ENCODE data around the gene KIAA2012. TPM values are rescaled to one million over a fixed set of nuclear protein-coding genes. Genes with fewer than 3 reads are reported as not detected.
A peak's percentile ranks its signal among the peaks of the same experiment; 100 is the strongest.

Gene KIAA2012
- total RNA-seq, 1 experiment from 2014 or later, result not detected

GRCh38 chr2:202036601-202037037 lies 36.4 kb upstream of the KIAA2012 start:
- no peak for TF ChIP-seq CTCF (IDR thresholded peaks at IDR 0.05; ENCODE audit: unreplicated experiment)
- intact Hi-C loops (cut with micrococcal nuclease; ENCODE audit: unreplicated experiment), result loop anchor here (5.0 kb wide), 1 partner anchor 239 kb away; no protein-coding TSS in a partner anchor
- Mint-ChIP-seq H3K4me3 (ENCODE audit: low read depth, unreplicated experiment) (no peak overlapping the region), H3K27me3 (ENCODE audit: unreplicated experiment) (no peaks in the 10 kb centered on the region), H3K4me1 (ENCODE audit: low read depth, unreplicated experiment) (peaks cover 16% of the 10 kb centered on the region), H3K27ac (ENCODE audit: unreplicated experiment) (no peak overlapping the region), H3K36me3 (ENCODE audit: insufficient read depth, unreplicated experiment) (peaks cover 23% of the 10 kb centered on the region), H3K9me3 (ENCODE audit: low read depth, unreplicated experiment) (no peaks in the 10 kb centered on the region)
- DNase-seq, result no peak
- BruUV-seq (replicated peaks), result no TSS peak
- CTCF ChIA-PET, result no interaction called here

- Mint-ChIP-seq H3K4me3 (ENCODE audit: low read depth, unreplicated experiment) (no peak overlapping the region), H3K4me1 (ENCODE audit: low read depth, unreplicated experiment) (peaks cover 16% of the 10 kb centered on the region), H3K9me3 (ENCODE audit: low read depth, unreplicated experiment) (no peaks in the 10 kb centered on the region), H3K27ac (ENCODE audit: unreplicated experiment) (no peak overlapping the region), H3K27me3 (ENCODE audit: unreplicated experiment) (no peaks in the 10 kb centered on the region), H3K36me3 (ENCODE audit: insufficient read depth, unreplicated experiment) (peaks cover 22% of the 10 kb centered on the region)
- CTCF ChIA-PET, result no interaction called here
- BruUV-seq (replicated peaks), result TSS peak; percentile 42
- no peak for DNase-seq
- intact Hi-C loops (cut with micrococcal nuclease; ENCODE audit: unreplicated experiment), result loop anchor here (5.0 kb wide), 1 partner anchor 240 kb away; no protein-coding TSS in a partner anchor
- no peak for TF ChIP-seq CTCF (IDR thresholded peaks at IDR 0.05; ENCODE audit: unreplicated experiment)
Measured at GRCh38 chr2:202037086-202037485, 36.0 kb upstream of the KIAA2012 start.

- H3K27ac Mint-ChIP-seq (ENCODE audit: unreplicated experiment), result peak overlapping the region; percentile 63
- H3K36me3 Mint-ChIP-seq (ENCODE audit: insufficient read depth, unreplicated experiment), result peaks cover 6% of the 10 kb centered on the region
- intact Hi-C loops (cut with micrococcal nuclease; ENCODE audit: unreplicated experiment), result loop anchor here (5.0 kb wide), 1 partner anchor 241 kb away; no protein-coding TSS in a partner anchor
- DNase-seq, result peak; percentile 51
- H3K27me3 Mint-ChIP-seq (ENCODE audit: unreplicated experiment), result no peaks in the 10 kb centered on the region
- H3K4me1 Mint-ChIP-seq (ENCODE audit: low read depth, unreplicated experiment), result peaks cover 16% of the 10 kb centered on the region
- H3K9me3 Mint-ChIP-seq (ENCODE audit: low read depth, unreplicated experiment), result no peaks in the 10 kb centered on the region
- CTCF ChIA-PET, result no interaction called here
- no TSS peak for BruUV-seq (replicated peaks)
- no peak for TF ChIP-seq CTCF (IDR thresholded peaks at IDR 0.05; ENCODE audit: unreplicated experiment)
- peak overlapping the region; percentile 13 for H3K4me3 Mint-ChIP-seq (ENCODE audit: low read depth, unreplicated experiment)
Measured at GRCh38 chr2:202038471-202039277, 34.4 kb upstream of the KIAA2012 start.

GRCh38 chr2:202039278-202040078 lies 33.6 kb upstream of the KIAA2012 start:
- Mint-ChIP-seq H3K9me3 (ENCODE audit: low read depth, unreplicated experiment) (no peaks in the 10 kb centered on the region), H3K4me1 (ENCODE audit: low read depth, unreplicated experiment) (peaks cover 16% of the 10 kb centered on the region), H3K36me3 (ENCODE audit: insufficient read depth, unreplicated experiment) (no peaks in the 10 kb centered on the region), H3K27me3 (ENCODE audit: unreplicated experiment) (no peaks in the 10 kb centered on the region), H3K4me3 (ENCODE audit: low read depth, unreplicated experiment) (no peak overlapping the region), H3K27ac (ENCODE audit: unreplicated experiment) (peak overlapping the region; percentile 63)
- no peak for TF ChIP-seq CTCF (IDR thresholded peaks at IDR 0.05; ENCODE audit: unreplicated experiment)
- no peak for DNase-seq
- CTCF ChIA-PET, result no interaction called here
- intact Hi-C loops (cut with micrococcal nuclease; ENCODE audit: unreplicated experiment), result loop anchor here (5.0 kb wide), 1 partner anchor 242 kb away; no protein-coding TSS in a partner anchor
- no TSS peak for BruUV-seq (replicated peaks)

All from Calu3 (cell line).